HG03520 (cell line): Measurements from ENCODE around the gene ANXA6.
"Not testable (repeated sequence)": the region's sequence is repeated elsewhere in the genome, so short reads cannot be mapped to it uniquely, and the experiment has no call there.

Experiments used
- ATAC-seq: cut with Tn5 transposase; IDR thresholded peaks from one replicate; pipeline ENCODE4 v1.9.1; 2021; ENCODE audit warnings: mild to moderate bottlenecking, moderate library complexity; ENCODE audit not compliant: unreplicated experiment

The ANXA6 gene

GRCh38 chr5:151181818-151182523, 24.4 kb upstream of the ANXA6 start:
- no peak for ATAC-seq

GRCh38 chr5:151180291-151180690, 22.7 kb upstream of the ANXA6 start:
- no peak for ATAC-seq

GRCh38 chr5:151179489-151179840, 21.9 kb upstream of the ANXA6 start:
- no peak for ATAC-seq

- ATAC-seq = no peak
Measured at GRCh38 chr5:151178777-151179488, 21.4 kb upstream of the ANXA6 start.

- no peak for ATAC-seq
Measured at GRCh38 chr5:151178372-151178771, 20.8 kb upstream of the ANXA6 start.

GRCh38 chr5:151176268-151176667, 18.7 kb upstream of the ANXA6 start:
- not testable (repeated sequence) for ATAC-seq

GRCh38 chr5:151174612-151175101, 17.1 kb upstream of the ANXA6 start:
- no peak for ATAC-seq

GRCh38 chr5:151173711-151174611, 16.4 kb upstream of the ANXA6 start:
- no peak for ATAC-seq

GRCh38 chr5:151171529-151171928, 13.9 kb upstream of the ANXA6 start:
- ATAC-seq = no peak

GRCh38 chr5:151168602-151169344, 11.2 kb upstream of the ANXA6 start:
- no peak for ATAC-seq

GRCh38 chr5:151167022-151167421, 9.4 kb upstream of the ANXA6 start:
- no peak for ATAC-seq

- ATAC-seq = peak; percentile 80
Measured at GRCh38 chr5:151164687-151165392, 7.3 kb upstream of the ANXA6 start.

GRCh38 chr5:151162776-151163175, 5.2 kb upstream of the ANXA6 start:
- ATAC-seq = no peak

- ATAC-seq = no peak
Measured at GRCh38 chr5:151159649-151160373, 2.2 kb upstream of the ANXA6 start.

GRCh38 chr5:151158287-151158661, 695 bp upstream of the ANXA6 start:
- ATAC-seq = no peak

GRCh38 chr5:151156507-151157420, 815 bp downstream of the ANXA6 start:
- ATAC-seq = no peak

GRCh38 chr5:151155775-151156506, 1.6 kb downstream of the ANXA6 start:
- ATAC-seq = no peak
